GM12878 (cell line): ENCODE data around the gene DHX29. TPM values are rescaled to one million over a fixed set of nuclear protein-coding genes. Genes with fewer than 3 reads are reported as not detected.

Experiments used
- ATAC-seq: fragments of 200-7000 bp; cut with Tn5 transposase; 3 replicates; pipeline ENCODE4 v1.9.1; 2020; ENCODE audit warnings: mild to moderate bottlenecking, moderate library complexity
- BruUV-seq: library from RNA; stranded (reverse); fragments of 400-500 nt; replicated peaks from 2 replicates; lab custom pipeline; 2021; lab: Mats Ljungman, UMichigan
- CTCF ChIA-PET: fragments of 300-600 bp; sonication (Branson Sonifier 250); formaldehyde crosslinking; extraction: SDS; loops from one replicate; lab custom pipeline; 2021; ENCODE audit warnings: inconsistent platforms; lab: Yijun Ruan, JAX
- POLR2A ChIA-PET: fragments of 350-600 bp; formaldehyde crosslinking; extraction: SDS; loops from one replicate; lab custom pipeline; 2021; ENCODE audit warnings: inconsistent platforms; lab: Charles Lee
- RAD21 ChIA-PET: fragments of 300-600 bp; sonication (Branson Sonifier 250); formaldehyde crosslinking; loops from one replicate; lab custom pipeline; 2023; ENCODE audit warnings: antibody characterized with exemption; ENCODE audit not compliant: unreplicated experiment; lab: Charles Lee
- SMC1A ChIA-PET: fragments of 300-600 bp; sonication (Branson Sonifier 250); formaldehyde crosslinking; loops from one replicate; lab custom pipeline; 2023; ENCODE audit not compliant: unreplicated experiment, uncharacterized antibody; lab: Charles Lee
- DNase-seq: peaks from one replicate; pipeline ENCODE4 v3.0.0-alpha.2; 2011; ENCODE audit warnings: low read depth, low spot score
- FAIRE-seq: peaks from 3 replicates; lab custom pipeline; 2011; peaks lifted over from hg19 to GRCh38; lab: Jason Lieb, UNC
- H2AFZ ChIP-seq: 2 replicates; pipeline ENCODE4 v1.6.0; 2011; ENCODE audit warnings: low read depth, low read length, control low read depth; ENCODE audit not compliant: control insufficient read depth
- H3K27ac ChIP-seq: 2 replicates; pipeline ENCODE4 v1.5.1; 2011; ENCODE audit warnings: control low read depth; ENCODE audit not compliant: control insufficient read depth, insufficient read depth
- H3K27me3 ChIP-seq, 2 experiments: replicated peaks in 1 of 2; 2 replicates each; pipeline versions ENCODE4 v1.6.0 to v1.6.1; 2011; ENCODE audit warnings: low read length in 1 of 2; ENCODE audit not compliant: control insufficient read depth in 2 of 2, insufficient read depth in 2 of 2
- H3K36me3 ChIP-seq, 2 experiments: 2 replicates each; pipeline ENCODE4 v1.5.1; 2011; ENCODE audit warnings: low read length in 1 of 2; ENCODE audit not compliant: control insufficient read depth in 2 of 2, insufficient read depth in 2 of 2
- H3K4me1 ChIP-seq: 2 replicates; pipeline ENCODE4 v1.6.1; 2011; ENCODE audit warnings: mild to moderate bottlenecking, low read length, moderate library complexity, mixed read lengths; ENCODE audit not compliant: control insufficient read depth, insufficient read depth
- H3K4me2 ChIP-seq: 2 replicates; pipeline ENCODE4 v1.6.0; 2011; ENCODE audit warnings: control low read depth; ENCODE audit not compliant: control insufficient read depth, insufficient read depth
- H3K4me3 ChIP-seq: fragments of 200-600 bp; sonication (generic); 2 replicates; pipeline ENCODE4 v1.5.1; 2016
- H3K79me2 ChIP-seq: 2 replicates; pipeline ENCODE4 v1.6.0; 2011; ENCODE audit warnings: low read length; ENCODE audit not compliant: control insufficient read depth, insufficient read depth
- H3K9ac ChIP-seq: 2 replicates; pipeline ENCODE4 v1.8.0; 2011; ENCODE audit warnings: low read length, control low read depth, mixed read lengths; ENCODE audit not compliant: control insufficient read depth, insufficient read depth
- H3K9me3 ChIP-seq: replicated peaks from 3 replicates; pipeline ENCODE4 v1.5.1; 2011; ENCODE audit warnings: mild to moderate bottlenecking, low read length; ENCODE audit not compliant: control insufficient read depth, insufficient read depth
- H4K20me1 ChIP-seq: 2 replicates; pipeline ENCODE4 v1.6.0; 2011; ENCODE audit not compliant: control insufficient read depth, insufficient read depth
- ATF3 ChIP-seq: IDR thresholded peaks from 2 replicates; pipeline ENCODE4 v1.6.1; 2011; ENCODE audit warnings: low read depth, mild to moderate bottlenecking, low read length, moderate library complexity, borderline replicate concordance; ENCODE audit errors: extremely low read depth
- BCL11A ChIP-seq: IDR thresholded peaks from 2 replicates; pipeline ENCODE4 v1.6.1; 2011; ENCODE audit warnings: low read depth, low read length
- CBX5 ChIP-seq: sonication (generic); IDR thresholded peaks from 2 replicates; pipeline ENCODE4 v1.6.1; 2016; ENCODE audit warnings: low read depth, moderate library complexity, mild to moderate bottlenecking, inconsistent platforms
- CEBPB ChIP-seq, 2 experiments: fragments of 150-350 bp in 1 of 2; IDR thresholded peaks; 2 replicates each; pipeline ENCODE4 v1.6.1; 2012 to 2014; ENCODE audit warnings: low read depth in 2 of 2, low read length in 2 of 2, borderline replicate concordance in 1 of 2, inconsistent platforms in 1 of 2
- IRF4 ChIP-seq: IDR thresholded peaks from 2 replicates; pipeline ENCODE4 v1.6.1; 2011; ENCODE audit warnings: low read depth, low read length
- JUNB ChIP-seq: IDR thresholded peaks from 2 replicates; pipeline ENCODE4 v1.6.1; 2016; ENCODE audit warnings: antibody characterized with exemption, mild to moderate bottlenecking
- KLF5 ChIP-seq: fragments of 450-650 bp; IDR thresholded peaks from 2 replicates; pipeline ENCODE4 v1.6.1; 2014; ENCODE audit warnings: mild to moderate bottlenecking; ENCODE audit not compliant: partially characterized antibody
- MLLT1 ChIP-seq: fragments of 450-650 bp; IDR thresholded peaks from 2 replicates; pipeline ENCODE4 v1.6.1; 2016; ENCODE audit warnings: mild to moderate bottlenecking
- NR2F1 ChIP-seq: fragments of 450-650 bp; conservative IDR thresholded peaks from 2 replicates; pipeline ENCODE4 v1.6.1; 2017; ENCODE audit warnings: mild to moderate bottlenecking
- POLR2A ChIP-seq: IDR thresholded peaks from 2 replicates; pipeline ENCODE4 v1.6.1; 2011; ENCODE audit warnings: low read depth, mild to moderate bottlenecking, low read length
- POLR2AphosphoS5 ChIP-seq: IDR thresholded peaks from 2 replicates; pipeline ENCODE4 v1.6.1; 2011; ENCODE audit warnings: mild to moderate bottlenecking, low read length, inconsistent platforms
- RBBP5 ChIP-seq: fragments of 200-600 bp; sonication (generic); conservative IDR thresholded peaks from 2 replicates; pipeline ENCODE4 v1.6.1; 2016
- SPI1 ChIP-seq: IDR thresholded peaks from 2 replicates; pipeline ENCODE4 v1.6.1; 2011; ENCODE audit warnings: low read depth, mild to moderate bottlenecking, low read length, moderate library complexity, borderline replicate concordance; ENCODE audit not compliant: insufficient read depth
- USF2 ChIP-seq: IDR thresholded peaks from 2 replicates; pipeline ENCODE4 v1.6.1; 2011; ENCODE audit warnings: low read depth, low read length, improper control_type of control experiment, borderline replicate concordance
- WRNIP1 ChIP-seq: IDR thresholded peaks from 2 replicates; pipeline ENCODE4 v1.6.1; 2011; ENCODE audit warnings: low read depth, low read length, improper control_type of control experiment, borderline replicate concordance
- ZBTB4 ChIP-seq: fragments of 450-650 bp; formaldehyde crosslinking; IDR thresholded peaks from 2 replicates; pipeline ENCODE4 v1.4.0; 2022; ENCODE audit warnings: mild to moderate bottlenecking, moderate library complexity
- ZNF217 ChIP-seq: fragments of 450-650 bp; IDR thresholded peaks from 2 replicates; pipeline ENCODE4 v1.6.1; 2017; ENCODE audit warnings: antibody characterized with exemption, mild to moderate bottlenecking
- WGBS: methylation state at CpG from one replicate; pipeline ENCODE4 v1.1.6; 2016; ENCODE audit warnings: low lambda C conversion rate; ENCODE audit not compliant: insufficient replicate concordance, insufficient coverage; ENCODE audit errors: missing lambda C conversion rate; 5-methylcytosine and 5-hydroxymethylcytosine counted together
- in situ Hi-C: fragments of 300-500 bp; cut with MboI; formaldehyde crosslinking; loops from 9 replicates; pipeline ENCODE4 v1.14.3; 2018; ENCODE audit warnings: mixed read lengths
- intact Hi-C: fragments of 100-400 bp; cut with micrococcal nuclease; formaldehyde crosslinking; loops from one replicate; pipeline ENCODE4 v1.14.2; 2022; ENCODE audit not compliant: unreplicated experiment
- polyA plus RNA-seq, 11 experiments: library from polyadenylated mRNA; depleted of rRNA in 4 of 11; unstranded in 6 of 11; stranded (reverse) in 5 of 11; fragments of >200 nt; fragmentation: Nextera tagmentation in 4 of 11; fragmentation: Illumina TruSeq in 1 of 11; extraction: Ambion mirVana in 4 of 11; extraction: Trizol in 1 of 11; gene quantifications; 1 replicate in 1 of 11; 2 replicates in 10 of 11; pipeline versions ENCODE4 v1.2.1 to v1.2.3, GENCODE V29; 2011 to 2016; ENCODE audit warnings: inconsistent platforms in 2 of 11, missing spikeins in 2 of 11, low read depth in 1 of 11
- total RNA-seq, 4 experiments: library from RNA; depleted of rRNA in 3 of 4; stranded (reverse); fragments of >200 nt in 3 of 4; fragmentation: Illumina TruSeq in 1 of 4; extraction: Trizol in 1 of 4; gene quantifications; 2 replicates each; pipeline versions ENCODE4 v1.2.1 to v1.2.3, GENCODE V29; 2013 to 2021

The DHX29 gene
- total and polyA plus RNA-seq, 10 of the 15 experiments (the other 5 are each of a cell fraction or from before 2014, with no cell fraction given), result 5.3 to 49.1 (median 17.2) TPM

GRCh38 chr5:55303238-55303690, 4.2 kb downstream of the DHX29 start:
- no TSS peak for BruUV-seq
- no peak overlapping the region for H3K9ac ChIP-seq
- peaks cover 48% of the 10 kb centered on the region for H3K79me2 ChIP-seq
- 56% methylated on average over 4 of the region's 4 CpGs for WGBS
- in situ Hi-C loops, result loop anchor here (25.0 kb wide), 1 partner anchor 1884 kb away; no protein-coding TSS in a partner anchor
- ChIA-PET POLR2A (interaction anchor here (0.6 kb wide), 1 partner anchor 112 kb away, joined by 3 read pairs; no protein-coding TSS in a partner anchor), RAD21 (no interaction called here), CTCF (interaction anchor here (0.6 to 1.4 kb wide), 2 partner anchors 226 to 386 kb away, joined by 3 read pairs; no protein-coding TSS in a partner anchor), SMC1A (interaction anchor here (0.6 to 1.0 kb wide), 3 partner anchors 8 to 1538 kb away, joined by 3 read pairs; no protein-coding TSS in a partner anchor)
- H3K4me3 ChIP-seq, result peak overlapping the region; percentile 24; the same call in 1 of the 2 replicates
- H3K27me3 ChIP-seq, result no peaks in the 10 kb centered on the region
- ATAC-seq, result peak; percentile 21
- FAIRE-seq, result no peak
- H2AFZ ChIP-seq, result no peak overlapping the region
- H3K27ac ChIP-seq, result peak overlapping the region; percentile 11; the same call in 1 of the 2 replicates
- H3K9me3 ChIP-seq, result peaks cover 8% of the 10 kb centered on the region
- no peak for DNase-seq
- H3K4me1 ChIP-seq, result no peaks in the 10 kb centered on the region
- intact Hi-C loops, result no loop called here
- H4K20me1 ChIP-seq, result no peaks in the 10 kb centered on the region
- peak overlapping the region; percentile 28; the same call in 1 of the 2 replicates for H3K4me2 ChIP-seq
- H3K36me3 ChIP-seq, result peaks cover 0 to 3% of the 10 kb centered on the region in 2 experiments; a peak in 1 of 4 replicates
- TF ChIP-seq RBBP5 (no peak), KLF5 (no peak), WRNIP1 (no peak), MLLT1 (peak; percentile 67; the same call in 1 of the 2 replicates), CBX5 (peak; percentile 90; the same call in 1 of the 2 replicates), JUNB (peak; percentile 61), USF2 (peak; percentile 13; the same call in 1 of the 2 replicates), ATF3 (no peak), CEBPB (IDR thresholded peaks at IDR 0.05; ENCODE audit: borderline replicate concordance in 1 of 2, low read depth in 2 of 2, low read length in 2 of 2) (no peak), BCL11A (peak; percentile 22; the same call in 1 of the 2 replicates), POLR2A (no peak), ZNF217 (no peak), NR2F1 (no peak), ZBTB4 (CRISPR knock-in tag) (no peak), IRF4 (0 out of 2 replicates have a peak, but pooled peaks have one; percentile 33), SPI1 (peak; percentile 91), POLR2AphosphoS5 (no peak)
